Renal pelvis (tissue), 3 donors: ENCODE data around the gene PIP5K1B. TPM values are rescaled to one million over a fixed set of nuclear protein-coding genes. Genes with fewer than 3 reads are reported as not detected.

Source experiments
- polyA plus RNA-seq, 3 donors: library from polyadenylated mRNA; unstranded; fragments of 120-200 nt; gene quantifications; one replicate each; pipeline ENCODE4 v1.2.1, GENCODE V29; 2013; ENCODE audit not compliant: insufficient read length in 3 of 3

The PIP5K1B gene
- polyA plus RNA-seq, 3 donors: 6.0 to 6.4 (median 6.3) TPM

Other genes starting within 250 kb of the PIP5K1B start
- gene TMEM252, start 164.4 kb upstream of the PIP5K1B start, polyA plus RNA-seq: 10 to 100 TPM in 1 of 3 donors, 1 to 10 TPM in 2; 6.7 to 10.1 (median 8.4) TPM